ENCODE results near the gene CAMTA1. TPM values are rescaled to one million over a fixed set of nuclear protein-coding genes. Genes with fewer than 3 reads are reported as not detected.

Gene CAMTA1
- total RNA-seq, 1 experiment from 2014 or later: 60.0 TPM

GRCh38 chr1:7442036-7442435 is 656.8 kb downstream of the CAMTA1 start:
- no peaks in the 10 kb centered on the region for H3K4me1 ChIP-seq
- intact Hi-C loops (cut with micrococcal nuclease; ENCODE audit: unreplicated experiment): no loop called here
- ChIA-PET CTCF (no interaction called here), POLR2A (no interaction called here)
- no peak for DNase-seq
- no peak overlapping the region for H3K4me3 ChIP-seq (ENCODE audit: low read depth, low read length)
- Mint-ChIP-seq H3K4me3 (ENCODE audit: unreplicated experiment) (no peak overlapping the region), H3K9me3 (ENCODE audit: unreplicated experiment) (no peaks in the 10 kb centered on the region), H3K4me1 (ENCODE audit: low read depth, unreplicated experiment) (no peaks in the 10 kb centered on the region), H3K27me3 (ENCODE audit: insufficient read depth, unreplicated experiment) (peaks cover 7% of the 10 kb centered on the region), H3K27ac (ENCODE audit: unreplicated experiment) (no peak overlapping the region), H3K36me3 (ENCODE audit: insufficient read depth, unreplicated experiment) (no peaks in the 10 kb centered on the region)
- TF ChIP-seq CTCF (IDR thresholded peaks at IDR 0.05; ENCODE audit: insufficient read depth in 1 of 2, low read depth in 1 of 2, low read length in 1 of 2, severe bottlenecking in 1 of 2, unreplicated experiment in 1 of 2): no peak
- no peaks in the 10 kb centered on the region for H3K9me3 ChIP-seq
- H3K36me3 ChIP-seq (ENCODE audit: control insufficient read depth, insufficient read depth, low read length): no peaks in the 10 kb centered on the region
- BruUV-seq (replicated peaks): no TSS peak
- H3K27me3 ChIP-seq (replicated peaks; ENCODE audit: control insufficient read depth, insufficient read depth, low read length): no peaks in the 10 kb centered on the region

- intact Hi-C loops (cut with micrococcal nuclease; ENCODE audit: unreplicated experiment): no loop called here
- Histone ChIP-seq H3K9me3 (no peaks in the 10 kb centered on the region), H3K4me1 (no peaks in the 10 kb centered on the region), H3K27me3 (replicated peaks; ENCODE audit: control insufficient read depth, insufficient read depth, low read length) (no peaks in the 10 kb centered on the region), H3K36me3 (ENCODE audit: control insufficient read depth, insufficient read depth, low read length) (no peaks in the 10 kb centered on the region), H3K4me3 (ENCODE audit: low read depth, low read length) (no peak overlapping the region)
- POLR2A ChIA-PET: no interaction called here
- H3K4me1 Mint-ChIP-seq (ENCODE audit: low read depth, unreplicated experiment): no peaks in the 10 kb centered on the region
- TF ChIP-seq CTCF (IDR thresholded peaks at IDR 0.05; ENCODE audit: insufficient read depth in 1 of 2, low read depth in 1 of 2, low read length in 1 of 2, severe bottlenecking in 1 of 2, unreplicated experiment in 1 of 2): no peak
- CTCF ChIA-PET: no interaction called here
- no peak for DNase-seq
- no peak overlapping the region for H3K27ac Mint-ChIP-seq (ENCODE audit: unreplicated experiment)
- no peaks in the 10 kb centered on the region for H3K36me3 Mint-ChIP-seq (ENCODE audit: insufficient read depth, unreplicated experiment)
- no TSS peak for BruUV-seq (replicated peaks)
- H3K9me3 Mint-ChIP-seq (ENCODE audit: unreplicated experiment): no peaks in the 10 kb centered on the region
- peaks cover 7% of the 10 kb centered on the region for H3K27me3 Mint-ChIP-seq (ENCODE audit: insufficient read depth, unreplicated experiment)
- no peak overlapping the region for H3K4me3 Mint-ChIP-seq (ENCODE audit: unreplicated experiment)
Observed at GRCh38 chr1:7442918-7443317, 657.7 kb downstream of the CAMTA1 start.

- H3K4me1 ChIP-seq: no peaks in the 10 kb centered on the region
- Mint-ChIP-seq H3K9me3 (ENCODE audit: unreplicated experiment) (no peaks in the 10 kb centered on the region), H3K27ac (ENCODE audit: unreplicated experiment) (no peak overlapping the region), H3K36me3 (ENCODE audit: insufficient read depth, unreplicated experiment) (no peaks in the 10 kb centered on the region), H3K27me3 (ENCODE audit: insufficient read depth, unreplicated experiment) (peaks cover 7% of the 10 kb centered on the region), H3K4me1 (ENCODE audit: low read depth, unreplicated experiment) (no peaks in the 10 kb centered on the region), H3K4me3 (ENCODE audit: unreplicated experiment) (no peak overlapping the region)
- CTCF ChIA-PET: no interaction called here
- intact Hi-C loops (cut with micrococcal nuclease; ENCODE audit: unreplicated experiment): no loop called here
- no peak overlapping the region for H3K4me3 ChIP-seq (ENCODE audit: low read depth, low read length)
- no TSS peak for BruUV-seq (replicated peaks)
- TF ChIP-seq CTCF (IDR thresholded peaks at IDR 0.05; ENCODE audit: insufficient read depth in 1 of 2, low read depth in 1 of 2, low read length in 1 of 2, severe bottlenecking in 1 of 2, unreplicated experiment in 1 of 2): no peak
- H3K36me3 ChIP-seq (ENCODE audit: control insufficient read depth, insufficient read depth, low read length): no peaks in the 10 kb centered on the region
- H3K27me3 ChIP-seq (replicated peaks; ENCODE audit: control insufficient read depth, insufficient read depth, low read length): no peaks in the 10 kb centered on the region
- POLR2A ChIA-PET: no interaction called here
- H3K9me3 ChIP-seq: no peaks in the 10 kb centered on the region
- DNase-seq: no peak
Observed at GRCh38 chr1:7444363-7444762, 659.1 kb downstream of the CAMTA1 start.
